Kidney (tissue), 14 donors: ENCODE data around the gene SIGLEC5. TPM values are rescaled to one million over a fixed set of nuclear protein-coding genes. Genes with fewer than 3 reads are reported as not detected.

Experiments used
- DNase-seq, 5 donors: peaks; one replicate each; pipeline ENCODE4 v3.0.0-alpha.2; 2013 to 2020
- FAIRE-seq: peaks from 2 replicates; lab custom pipeline; 2012; peaks lifted over from hg19 to GRCh38; lab: Jason Lieb, UNC
- H3K27ac ChIP-seq, 2 donors: one replicate each; pipeline ENCODE4 v1.7.0; 2013; ENCODE audit warnings: low read depth in 2 of 2, low read length in 2 of 2, inconsistent platforms in 1 of 2
- H3K27me3 ChIP-seq: one replicate; pipeline ENCODE4 v1.7.1; 2013; ENCODE audit warnings: low read length, inconsistent platforms; ENCODE audit not compliant: control insufficient read depth, insufficient read depth
- H3K36me3 ChIP-seq, 3 donors: one replicate each; pipeline versions ENCODE4 v1.7.0 to v1.7.1; 2013; ENCODE audit warnings: low read length in 3 of 3, control low read depth in 1 of 3, inconsistent platforms in 1 of 3; ENCODE audit not compliant: insufficient read depth in 3 of 3, control insufficient read depth in 2 of 3
- H3K4me1 ChIP-seq, 3 donors: one replicate each; pipeline versions ENCODE4 v1.7.0 to v1.7.1; 2013; ENCODE audit warnings: low read length in 3 of 3, inconsistent platforms in 1 of 3, low read depth in 1 of 3; ENCODE audit not compliant: control insufficient read depth in 2 of 3, insufficient read depth in 2 of 3
- H3K4me3 ChIP-seq, 3 donors: one replicate each; pipeline versions ENCODE4 v1.7.0 to v1.8.1; 2013; ENCODE audit warnings: low read length in 3 of 3, control low read depth in 1 of 3, inconsistent platforms in 1 of 3
- H3K9ac ChIP-seq, 3 donors: one replicate each; pipeline versions ENCODE4 v1.7.0 to v1.7.1; 2013; ENCODE audit warnings: low read length in 3 of 3, control low read depth in 1 of 3, inconsistent platforms in 1 of 3
- H3K9me3 ChIP-seq, 3 donors: one replicate each; pipeline versions ENCODE4 v1.7.0 to v1.7.1; 2013; ENCODE audit warnings: low read length in 3 of 3, control low read depth in 1 of 3, inconsistent platforms in 1 of 3; ENCODE audit not compliant: control insufficient read depth in 2 of 3, insufficient read depth in 1 of 3
- CTCF ChIP-seq: IDR thresholded peaks from 3 replicates; pipeline ENCODE4 v1.5.1; 2012; ENCODE audit warnings: mild to moderate bottlenecking, moderate library complexity, borderline replicate concordance; ENCODE audit not compliant: insufficient read depth; ENCODE audit errors: extremely low read depth
- intact Hi-C: fragments of 100-400 bp; cut with DNase I; formaldehyde crosslinking; loops from one replicate; pipeline ENCODE4 v1.11.1; 2022
- polyA plus RNA-seq: library from polyadenylated mRNA; stranded (reverse); fragments of 350-450 nt; fragmentation: Illumina TruSeq; extraction: RNeasy Lipid Tissue Mini Kit (QIAGEN cat#74804); gene quantifications from one replicate; pipeline ENCODE4 v1.2.3, GENCODE V29; 2014; ENCODE audit warnings: low read depth, low replicate concordance; ENCODE audit not compliant: insufficient read depth
- total RNA-seq: library from RNA; stranded (reverse); fragmentation: NEBNext Ultra II Directional; extraction: Animal tissue kit (Norgen Biotek cat#: 25700); gene quantifications from one replicate; pipeline ENCODE4 v1.2.1, GENCODE V29; 2021
- donor health status: control.
- donor health status: control.
- donor health status: control.
- donor health status: control.
- donor health status: control.
- donor health status: DM: yes; HTN: yes; CAD: no.
- donor health status: Normal renal cell carcinoma (clear cell type).

SIGLEC5 gene
- total and polyA plus RNA-seq, 2 donors from 2014 or later: not detected

- Histone ChIP-seq H3K9me3 (peaks cover 0 to 4% (median 0%) of the 10 kb centered on the region in 3 donors), H3K27me3 (no peaks in the 10 kb centered on the region), H3K36me3 (no peaks in the 10 kb centered on the region), H3K4me3 (no peak overlapping the region), H3K27ac (no peak overlapping the region), H3K9ac (no peak overlapping the region), H3K4me1 (no peaks in the 10 kb centered on the region)
- intact Hi-C loops: no loop called here
- DNase-seq (no peak), FAIRE-seq (no peak)
- no peak for TF ChIP-seq CTCF
Measured at GRCh38 chr19:51610576-51610975, 19.6 kb downstream of the SIGLEC5 start.

- FAIRE-seq: no peak
- intact Hi-C loops: no loop called here
- no peaks in the 10 kb centered on the region for H3K4me1 ChIP-seq
- DNase-seq: peak; percentile 83 to 88 (median 84)
- no peak overlapping the region for H3K4me3 ChIP-seq
- no peak overlapping the region for H3K27ac ChIP-seq
- H3K9me3 ChIP-seq: peaks cover 0 to 4% (median 0%) of the 10 kb centered on the region in 3 donors
- H3K9ac ChIP-seq: no peak overlapping the region
- TF ChIP-seq CTCF: peak; percentile 24
- H3K36me3 ChIP-seq: no peaks in the 10 kb centered on the region
- no peaks in the 10 kb centered on the region for H3K27me3 ChIP-seq
Measured at GRCh38 chr19:51607920-51608562, 22.2 kb downstream of the SIGLEC5 start.

GRCh38 chr19:51607077-51607476 lies 23.1 kb downstream of the SIGLEC5 start:
- intact Hi-C loops: no loop called here
- no peak for TF ChIP-seq CTCF
- Histone ChIP-seq H3K9ac (no peak overlapping the region), H3K4me3 (no peak overlapping the region), H3K27ac (no peak overlapping the region), H3K4me1 (no peaks in the 10 kb centered on the region), H3K9me3 (no peaks in the 10 kb centered on the region), H3K27me3 (peaks cover 2% of the 10 kb centered on the region), H3K36me3 (no peaks in the 10 kb centered on the region)
- DNase-seq: no peak
- no peak for FAIRE-seq
